HL-60 (cell line): ENCODE measurements around the gene IARS1.

ENCODE experiments used
- CTCF ChIP-seq: IDR thresholded peaks from one replicate; pipeline ENCODE4 v1.5.1; 2011; ENCODE audit warnings: low read length, control low read depth, inconsistent platforms; ENCODE audit not compliant: insufficient read depth
- REST ChIP-seq: IDR thresholded peaks from 2 replicates; pipeline ENCODE4 v1.6.1; 2012; ENCODE audit warnings: low read depth; ENCODE audit not compliant: insufficient replicate concordance

- TF ChIP-seq CTCF, result no peak
- TF ChIP-seq REST, result no peak
Observed at GRCh38 chr9:92342825-92343488, 49.5 kb upstream of the IARS1 start.
